Endometrial microvascular endothelial cells (primary cell): ENCODE data around the gene RAB3C. TPM values are rescaled to one million over a fixed set of nuclear protein-coding genes. Genes with fewer than 3 reads are reported as not detected.
"Not testable (repeated sequence)": the region's sequence is repeated elsewhere in the genome, so short reads cannot be mapped to it uniquely, and the experiment has no call there.

ENCODE experiments used
- in situ Hi-C: cut with HindIII; loops from 2 replicates; pipeline ENCODE4 v1.10.0; 2017; ENCODE audit warnings: low sequenced_read_pairs, low pct_unique_long_range_greater_than_20kb; ENCODE audit errors: inconsistent ontology term
- total RNA-seq: library from RNA; depleted of rRNA; stranded (reverse); fragments of >200 nt; gene quantifications from one replicate; pipeline ENCODE4 v1.2.3, GENCODE V29; 2015; ENCODE audit errors: inconsistent ontology term

RAB3C gene, protein sequence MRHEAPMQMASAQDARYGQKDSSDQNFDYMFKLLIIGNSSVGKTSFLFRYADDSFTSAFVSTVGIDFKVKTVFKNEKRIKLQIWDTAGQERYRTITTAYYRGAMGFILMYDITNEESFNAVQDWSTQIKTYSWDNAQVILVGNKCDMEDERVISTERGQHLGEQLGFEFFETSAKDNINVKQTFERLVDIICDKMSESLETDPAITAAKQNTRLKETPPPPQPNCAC
- not detected for total RNA-seq

GRCh38 chr5:58582803-58583491, at the start of gene RAB3C:
Gene RAB3C, plus strand, starts transcription at chr5:58583075. Its CDS starts 134 bp downstream, at chr5:58583209.
- in situ Hi-C loops: no loop called here

GRCh38 chr5:58541935-58542334, 40.9 kb upstream of the RAB3C start:
- in situ Hi-C loops: not testable (repeated sequence)

- in situ Hi-C loops: no loop called here
These were observed 40.2 kb upstream of the RAB3C start for GRCh38 chr5:58542709-58543108.

GRCh38 chr5:58543723-58544122, 39.2 kb upstream of the RAB3C start:
- in situ Hi-C loops: no loop called here

DNA sequence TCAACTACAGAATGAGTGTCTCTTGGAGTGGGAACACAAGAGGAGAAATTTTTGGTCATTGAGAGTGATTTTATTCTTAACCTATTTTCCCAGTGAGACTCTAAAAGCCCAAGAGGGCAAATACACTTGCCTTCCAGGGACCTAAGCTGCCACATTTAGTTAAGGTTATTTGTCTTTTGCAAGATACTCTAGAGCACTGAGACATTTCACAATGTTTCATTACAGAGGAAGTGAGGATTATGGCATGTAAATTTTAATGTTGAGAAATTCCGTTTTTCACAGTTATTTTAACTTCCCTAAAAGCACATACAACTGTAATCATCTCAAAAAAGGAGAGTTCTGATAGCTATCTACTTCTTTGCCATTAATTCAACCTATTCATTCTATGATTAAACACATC, 38.7 kb upstream of the RAB3C start:
- in situ Hi-C loops: no loop called here

- in situ Hi-C loops: no loop called here
These were observed 37.9 kb upstream of the RAB3C start for GRCh38 chr5:58544926-58545325.

- in situ Hi-C loops: no loop called here
These were observed 37.0 kb upstream of the RAB3C start for GRCh38 chr5:58545912-58546311.

DNA sequence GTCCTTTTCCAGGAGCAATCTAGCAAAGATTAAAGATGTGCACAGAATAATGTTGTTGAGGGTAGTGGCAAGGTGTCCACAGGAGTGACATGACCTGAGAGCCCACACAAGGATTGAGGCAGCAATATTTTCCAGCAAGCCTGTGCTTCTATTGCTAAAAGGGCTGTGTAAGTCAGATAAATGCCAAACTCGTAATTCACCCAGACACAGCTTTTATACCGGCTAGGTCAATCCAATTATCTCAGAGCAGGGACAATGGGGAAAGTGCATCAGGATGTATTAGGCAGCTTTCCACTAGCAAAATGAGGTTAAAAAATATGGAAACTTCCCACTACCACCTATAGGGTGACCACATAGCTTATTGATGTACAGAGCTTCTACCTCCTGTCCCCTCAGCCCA, 34.8 kb upstream of the RAB3C start:
- in situ Hi-C loops: no loop called here

- in situ Hi-C loops: no loop called here
These were observed 31.4 kb upstream of the RAB3C start for GRCh38 chr5:58551492-58551891.

GRCh38 chr5:58557665-58558338, 25.1 kb upstream of the RAB3C start:
- in situ Hi-C loops: not testable (repeated sequence)

DNA sequence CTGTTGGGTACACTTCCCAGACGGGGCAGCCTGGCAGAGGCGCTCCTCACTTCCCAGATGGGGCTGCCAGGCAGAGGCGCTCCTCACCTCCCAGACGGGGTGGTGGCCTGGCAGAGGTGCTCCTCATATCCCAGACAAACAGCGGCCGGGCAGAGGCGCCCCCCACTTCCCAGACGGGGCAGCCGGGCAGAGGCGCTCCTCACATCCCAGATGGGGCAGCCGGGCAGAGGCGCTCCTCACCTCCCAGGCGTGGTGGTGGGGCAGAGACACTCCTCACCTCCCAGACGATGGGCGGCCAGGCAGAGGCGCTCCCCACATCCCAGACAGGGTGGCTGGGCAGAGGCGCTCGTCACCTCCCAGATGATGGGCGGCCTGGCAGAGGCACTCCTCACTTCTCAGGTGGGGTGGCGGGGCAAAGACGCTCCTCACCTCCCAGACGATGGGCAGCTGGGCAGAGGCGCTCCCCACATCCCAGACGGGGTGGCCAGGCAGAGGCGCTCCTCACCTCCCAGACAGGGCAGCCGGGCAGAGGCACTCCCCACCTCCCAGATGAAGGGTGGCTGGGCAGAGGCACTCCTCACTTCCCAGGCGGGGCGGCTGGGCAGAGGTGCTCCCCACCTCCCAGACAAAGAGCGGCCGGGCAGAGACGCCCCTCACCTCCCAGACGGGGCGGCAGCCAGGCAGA, 19.7 kb upstream of the RAB3C start:
- in situ Hi-C loops: not testable (repeated sequence)

- in situ Hi-C loops: not testable (repeated sequence)
These were observed 18.6 kb upstream of the RAB3C start for GRCh38 chr5:58564043-58564832.

- in situ Hi-C loops: no loop called here
These were observed 17.8 kb upstream of the RAB3C start for GRCh38 chr5:58565033-58565432.

GRCh38 chr5:58571501-58571900, 11.4 kb upstream of the RAB3C start:
- in situ Hi-C loops: no loop called here

DNA sequence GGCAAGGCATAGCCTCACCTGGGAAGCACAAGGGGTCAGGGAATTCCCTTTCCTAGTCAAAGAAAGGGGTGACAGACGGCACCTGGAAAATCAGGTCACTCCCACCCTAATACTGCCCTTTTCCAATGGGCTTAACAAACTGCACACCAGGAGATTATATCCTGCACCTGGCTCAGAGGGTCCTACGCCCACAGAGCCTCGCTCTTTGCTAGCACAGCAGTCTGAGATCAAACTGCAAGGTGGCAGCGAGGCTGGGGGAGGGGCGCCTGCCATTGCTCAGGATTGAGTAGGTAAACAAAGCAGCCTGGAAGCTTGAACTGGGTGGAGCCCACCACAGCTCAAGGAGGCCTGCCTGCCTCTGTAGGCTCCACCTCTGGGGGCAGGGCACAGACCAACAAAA, 9.9 kb upstream of the RAB3C start:
- in situ Hi-C loops: not testable (repeated sequence)

GRCh38 chr5:58579781-58580180, 3.1 kb upstream of the RAB3C start:
- in situ Hi-C loops: no loop called here

- in situ Hi-C loops: no loop called here
These were observed 664 bp upstream of the RAB3C start for GRCh38 chr5:58582019-58582802.

GRCh38 chr5:58595952-58596351, 13.1 kb downstream of the RAB3C start:
- in situ Hi-C loops: no loop called here
